Endothelial cell of umbilical vein (primary cell): ENCODE results near the gene CLRN1. TPM values are rescaled to one million over a fixed set of nuclear protein-coding genes. Genes with fewer than 3 reads are reported as not detected.
A peak's percentile ranks its signal among the peaks of the same experiment; 100 is the strongest.

Experiments used
- BruUV-seq: library from RNA; stranded (reverse); fragments of 400-500 nt; replicated peaks from 2 replicates; lab custom pipeline; 2021; lab: Mats Ljungman, UMichigan
- CTCF ChIA-PET: fragments of 300-600, 350-600 bp; sonication (Branson Sonifier 250); formaldehyde crosslinking; loops from one replicate; lab custom pipeline; 2021; ENCODE audit warnings: antibody characterized with exemption, inconsistent platforms; lab: Charles Lee
- POLR2A ChIA-PET: fragments of 300-600, 350-600 bp; sonication (Branson Sonifier 250); formaldehyde crosslinking; loops from one replicate; lab custom pipeline; 2021; ENCODE audit warnings: antibody characterized with exemption, inconsistent platforms; lab: Charles Lee
- DNase-seq: peaks from one replicate; pipeline ENCODE4 v3.0.0-alpha.2; 2011; ENCODE audit warnings: low read depth, low spot score
- FAIRE-seq: peaks from 2 replicates; lab custom pipeline; 2011; peaks lifted over from hg19 to GRCh38; lab: Jason Lieb, UNC
- H2AFZ ChIP-seq: 2 replicates; pipeline ENCODE4 v1.6.0; 2012; ENCODE audit warnings: low read depth, low read length, control low read depth, inconsistent platforms
- H3K27ac ChIP-seq: 2 replicates; pipeline ENCODE4 v1.5.1; 2011; ENCODE audit warnings: low read depth, mild to moderate bottlenecking, control low read depth, low read length, moderate library complexity; ENCODE audit not compliant: insufficient read depth
- H3K27me3 ChIP-seq, 2 experiments: 2 replicates each; pipeline versions ENCODE4 v1.6.0 to v1.6.1; 2011; ENCODE audit warnings: low read length in 2 of 2, mixed read lengths in 1 of 2; ENCODE audit not compliant: control insufficient read depth in 2 of 2, insufficient read depth in 2 of 2
- H3K36me3 ChIP-seq, 2 experiments: 2 replicates in 1 of 2; 3 replicates in 1 of 2; pipeline ENCODE4 v1.5.1; 2011; ENCODE audit warnings: low read length in 2 of 2, mild to moderate bottlenecking in 1 of 2, moderate library complexity in 1 of 2; ENCODE audit not compliant: control insufficient read depth in 2 of 2, insufficient read depth in 2 of 2; ENCODE audit errors: extremely low read depth in 1 of 2
- H3K4me1 ChIP-seq: 3 replicates; pipeline ENCODE4 v1.5.1; 2011; ENCODE audit warnings: mild to moderate bottlenecking, low read length; ENCODE audit not compliant: control insufficient read depth, insufficient read depth; ENCODE audit errors: extremely low read depth
- H3K4me2 ChIP-seq: 2 replicates; pipeline ENCODE4 v1.6.1; 2011; ENCODE audit warnings: low read length, control low read depth, mixed read lengths; ENCODE audit not compliant: insufficient read depth
- H3K4me3 ChIP-seq, 3 experiments: fragments of 200-600 bp in 1 of 3; sonication (generic), shearing (Covaris generic) in 1 of 3; replicated peaks in 1 of 3; 2 replicates each; pipeline ENCODE4 v1.5.1; 2011 to 2016; ENCODE audit warnings: control low read depth in 3 of 3, low read length in 3 of 3, mild to moderate bottlenecking in 2 of 3, inconsistent platforms in 1 of 3, low read depth in 1 of 3, moderate library complexity in 1 of 3; ENCODE audit not compliant: insufficient read depth in 1 of 3
- H3K79me2 ChIP-seq: 2 replicates; pipeline ENCODE4 v1.6.0; 2012; ENCODE audit warnings: low read length, inconsistent platforms; ENCODE audit not compliant: control insufficient read depth, insufficient read depth
- H3K9ac ChIP-seq: replicated peaks from 2 replicates; pipeline ENCODE3; 2011; ENCODE audit warnings: low read length, control low read depth; ENCODE audit not compliant: insufficient read depth; ENCODE audit errors: extremely low read depth
- H3K9me1 ChIP-seq: replicated peaks from 3 replicates; pipeline ENCODE4 v1.6.0; 2011; ENCODE audit warnings: mild to moderate bottlenecking, low read length; ENCODE audit not compliant: control insufficient read depth, insufficient read depth; ENCODE audit errors: extremely low read depth
- H3K9me3 ChIP-seq: replicated peaks from 2 replicates; pipeline ENCODE4 v1.5.1; 2012; ENCODE audit warnings: low read length, inconsistent platforms; ENCODE audit not compliant: control insufficient read depth, insufficient read depth
- H4K20me1 ChIP-seq: replicated peaks from 2 replicates; pipeline ENCODE3; 2011; ENCODE audit warnings: mild to moderate bottlenecking, low read length; ENCODE audit not compliant: control insufficient read depth, insufficient read depth; ENCODE audit errors: extremely low read depth
- CTCF ChIP-seq, 2 donors: IDR thresholded peaks; 1 replicate in 1 of 2; 2 replicates in 1 of 2; pipeline ENCODE4 v1.5.1; 2011; ENCODE audit warnings: low read length in 2 of 2, mild to moderate bottlenecking in 2 of 2, moderate library complexity in 2 of 2, control low read depth in 1 of 2, inconsistent platforms in 1 of 2, low read depth in 1 of 2; ENCODE audit not compliant: insufficient read depth in 1 of 2; ENCODE audit errors: extremely low read depth in 1 of 2
- EZH2 ChIP-seq: IDR thresholded peaks from 2 replicates; pipeline ENCODE4 v1.6.1; 2012; ENCODE audit warnings: borderline replicate concordance, low read depth, mild to moderate bottlenecking, moderate library complexity, low read length, inconsistent platforms; ENCODE audit not compliant: severe bottlenecking
- FOS ChIP-seq: IDR thresholded peaks from 2 replicates; pipeline ENCODE4 v1.6.1; 2011; ENCODE audit warnings: mild to moderate bottlenecking, low read length, moderate library complexity, borderline replicate concordance; ENCODE audit not compliant: insufficient read depth
- GATA2 ChIP-seq: IDR thresholded peaks from 2 replicates; pipeline ENCODE4 v1.7.0; 2011; ENCODE audit warnings: low read depth, mild to moderate bottlenecking, moderate library complexity, mixed read lengths, low read length; ENCODE audit not compliant: insufficient read length, insufficient read depth
- JUN ChIP-seq: IDR thresholded peaks from 2 replicates; pipeline ENCODE4 v1.6.1; 2011; ENCODE audit warnings: borderline replicate concordance, low read depth; ENCODE audit not compliant: insufficient read length, insufficient read depth
- MAX ChIP-seq: IDR thresholded peaks from 2 replicates; pipeline ENCODE4 v1.6.1; 2011; ENCODE audit not compliant: insufficient read depth, insufficient read length
- MYC ChIP-seq: IDR thresholded peaks from one replicate; pipeline ENCODE4 v1.6.1; 2011; ENCODE audit warnings: mild to moderate bottlenecking, low read depth, low read length
- POLR2A ChIP-seq: IDR thresholded peaks from 2 replicates; pipeline ENCODE4 v1.6.1; 2012; ENCODE audit warnings: low read depth, mild to moderate bottlenecking, control low read depth, low read length
- POLR2AphosphoS5 ChIP-seq: IDR thresholded peaks from 2 replicates; pipeline ENCODE4 v1.6.1; 2012; ENCODE audit warnings: low read depth, mild to moderate bottlenecking, control low read depth, low read length, moderate library complexity; ENCODE audit not compliant: insufficient read depth
- dilution Hi-C: fragments of 300-500 bp; cut with MboI; formaldehyde crosslinking; loops from one replicate; pipeline ENCODE4 v1.15.0; 2019; ENCODE audit warnings: low sequenced_read_pairs; ENCODE audit not compliant: extremely low pct_ligation_motif_present
- intact Hi-C: fragments of 100-400 bp; cut with micrococcal nuclease; formaldehyde crosslinking; loops from one replicate; pipeline ENCODE4 v1.10.0; 2022
- polyA plus RNA-seq, 4 experiments: library from polyadenylated mRNA; depleted of rRNA in 3 of 4; stranded (reverse) in 3 of 4; unstranded in 1 of 4; fragments of >200 nt; gene quantifications; 2 replicates each; pipeline versions ENCODE4 v1.2.1 to v1.2.3, GENCODE V29; 2011 to 2012; ENCODE audit warnings: missing spikeins in 1 of 4
- total RNA-seq: library from RNA; stranded (reverse); gene quantifications from 2 replicates; pipeline ENCODE4 v1.2.3, GENCODE V29; 2021

The CLRN1 gene
- total and polyA plus RNA-seq, 2 donors (not counting 3 experiments of a cell fraction or from before 2014, with no cell fraction given): not detected

GRCh38 chr3:150970665-150971324 lies 1.7 kb downstream of the CLRN1 start:
- Histone ChIP-seq H3K36me3 (no peaks in the 10 kb centered on the region), H3K27me3 (peaks cover 2 to 9% of the 10 kb centered on the region in 2 experiments), H3K27ac (no peak overlapping the region), H3K4me3 (no peak overlapping the region), H4K20me1 (no peaks in the 10 kb centered on the region), H3K4me2 (peak overlapping the region; percentile 23), H3K9me3 (no peaks in the 10 kb centered on the region), H3K9me1 (no peaks in the 10 kb centered on the region), H3K79me2 (no peaks in the 10 kb centered on the region), H2AFZ (peak overlapping the region; percentile 36), H3K4me1 (peaks cover 7% of the 10 kb centered on the region), H3K9ac (no peak overlapping the region)
- FAIRE-seq (peak; percentile 83), DNase-seq (peak; percentile 43)
- no TSS peak for BruUV-seq
- dilution Hi-C loops: no loop called here
- ChIA-PET POLR2A (no interaction called here), CTCF (interaction anchor here (1.7 kb wide), 1 partner anchor 197 kb away, joined by 5 read pairs; no protein-coding TSS in a partner anchor)
- TF ChIP-seq JUN (peak; percentile 55), FOS (peak; percentile 72), EZH2 (no peak), GATA2 (no peak)
- intact Hi-C loops: no loop called here

GRCh38 chr3:150968341-150969035 lies 4.0 kb downstream of the CLRN1 start:
- TF ChIP-seq CTCF (IDR thresholded peaks at IDR 0.05; ENCODE audit: extremely low read depth in 1 of 2, insufficient read depth in 1 of 2, low read depth in 1 of 2, low read length in 2 of 2) (no peak), POLR2AphosphoS5 (no peak), MAX (no peak), FOS (no peak), GATA2 (no peak), MYC (no peak), JUN (no peak), POLR2A (no peak), EZH2 (no peak)
- H3K9me1 ChIP-seq: no peaks in the 10 kb centered on the region
- intact Hi-C loops: no loop called here
- H3K4me3 ChIP-seq: no peak overlapping the region
- H3K9ac ChIP-seq: no peak overlapping the region
- H3K79me2 ChIP-seq: no peaks in the 10 kb centered on the region
- peaks cover 2 to 5% of the 10 kb centered on the region in 2 experiments for H3K27me3 ChIP-seq
- H3K9me3 ChIP-seq: no peaks in the 10 kb centered on the region
- peaks cover 7% of the 10 kb centered on the region for H3K4me1 ChIP-seq
- FAIRE-seq (no peak), DNase-seq (no peak)
- no peak overlapping the region for H3K27ac ChIP-seq
- ChIA-PET CTCF (no interaction called here), POLR2A (no interaction called here)
- dilution Hi-C loops: no loop called here
- H2AFZ ChIP-seq: no peak overlapping the region
- no TSS peak for BruUV-seq
- no peaks in the 10 kb centered on the region for H3K36me3 ChIP-seq
- no peaks in the 10 kb centered on the region for H4K20me1 ChIP-seq
- no peak overlapping the region for H3K4me2 ChIP-seq
